HG03469 (cell line): ENCODE measurements around the gene COX10.
"Not testable (repeated sequence)": the region's sequence is repeated elsewhere in the genome, so short reads cannot be mapped to it uniquely, and the experiment has no call there.

Source experiments
- ATAC-seq: cut with Tn5 transposase; IDR thresholded peaks from one replicate; pipeline ENCODE4 v1.9.1; 2021; ENCODE audit warnings: mild to moderate bottlenecking, moderate library complexity, moderate number of reproducible peaks; ENCODE audit not compliant: unreplicated experiment

COX10 gene

GRCh38 chr17:14201988-14202380, 132.7 kb downstream of the COX10 start:
- ATAC-seq: no peak

GRCh38 chr17:14202388-14203166, 133.3 kb downstream of the COX10 start:
- ATAC-seq: no peak

DNA sequence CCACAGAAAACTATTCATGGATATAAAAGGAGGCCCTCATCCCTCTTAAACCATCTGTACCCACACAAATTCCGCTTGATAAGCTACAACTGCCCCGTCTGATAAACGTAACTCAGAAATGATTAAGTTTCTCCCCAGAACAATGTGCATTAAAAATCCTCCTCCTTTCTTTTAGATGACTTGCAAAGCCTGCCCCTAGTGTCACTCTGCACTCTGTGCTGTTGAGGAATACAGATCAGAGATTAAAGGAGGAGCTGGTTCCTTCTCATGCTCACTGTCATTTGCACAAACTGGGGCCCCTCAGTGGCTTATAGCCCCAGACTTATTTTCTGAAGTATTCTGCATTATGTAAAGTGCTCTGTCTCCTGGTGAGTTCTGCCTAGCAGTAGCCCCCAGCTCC, 134.1 kb downstream of the COX10 start:
- no peak for ATAC-seq

GRCh38 chr17:14204084-14204483, 134.8 kb downstream of the COX10 start:
- ATAC-seq: no peak

- ATAC-seq: no peak
Measured at GRCh38 chr17:14204546-14204945, 135.2 kb downstream of the COX10 start.

- no peak for ATAC-seq
Measured at GRCh38 chr17:14205380-14205779, 136.1 kb downstream of the COX10 start.

GRCh38 chr17:14205992-14206461, 136.7 kb downstream of the COX10 start:
- ATAC-seq: no peak

- ATAC-seq: no peak
Measured at GRCh38 chr17:14206891-14207290, 137.6 kb downstream of the COX10 start.

- ATAC-seq: no peak
Measured at GRCh38 chr17:14207791-14208190, 138.5 kb downstream of the COX10 start.

- no peak for ATAC-seq
Measured at GRCh38 chr17:14209215-14209614, 139.9 kb downstream of the COX10 start.

DNA sequence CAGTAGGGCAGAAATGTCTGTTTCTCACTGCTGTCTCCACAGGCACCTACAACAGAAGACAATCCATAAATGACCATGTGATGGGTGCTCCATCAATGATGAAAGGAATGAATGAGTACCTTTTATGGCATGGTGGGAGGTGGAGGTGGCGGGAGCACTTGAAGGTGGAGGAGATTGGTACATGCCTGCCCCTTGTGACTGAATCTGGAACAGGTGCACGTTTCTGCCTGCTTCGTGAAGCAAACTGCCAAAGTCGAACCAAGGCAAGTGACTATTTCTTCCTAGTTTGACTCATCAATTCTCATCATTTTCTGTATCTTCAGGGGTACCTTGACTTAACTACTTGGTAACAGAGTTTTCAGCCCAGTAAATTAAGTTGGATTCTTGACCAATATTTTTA, 141.9 kb downstream of the COX10 start:
- ATAC-seq: no peak

GRCh38 chr17:14211801-14212200, 142.5 kb downstream of the COX10 start:
- no peak for ATAC-seq

DNA sequence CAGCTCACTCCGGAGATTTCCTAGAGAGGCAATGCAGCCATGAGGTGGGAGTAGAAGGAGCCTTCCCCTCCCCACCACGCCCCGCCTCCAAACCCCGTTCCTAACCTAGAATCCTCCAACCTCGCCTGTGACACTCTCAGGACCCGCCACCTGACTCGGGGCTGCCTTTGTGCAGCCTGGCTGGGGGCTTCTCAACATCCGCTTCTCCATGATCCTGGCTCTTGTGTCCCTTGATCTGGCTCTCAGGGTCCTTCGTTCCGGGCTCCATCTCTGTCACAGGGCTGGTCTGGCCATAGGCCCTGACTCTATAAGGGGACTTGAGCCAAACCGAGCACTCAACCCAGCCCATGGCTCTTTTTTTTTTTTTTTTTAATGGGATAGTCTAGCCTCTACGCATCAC, 143.1 kb downstream of the COX10 start:
- no peak for ATAC-seq

DNA sequence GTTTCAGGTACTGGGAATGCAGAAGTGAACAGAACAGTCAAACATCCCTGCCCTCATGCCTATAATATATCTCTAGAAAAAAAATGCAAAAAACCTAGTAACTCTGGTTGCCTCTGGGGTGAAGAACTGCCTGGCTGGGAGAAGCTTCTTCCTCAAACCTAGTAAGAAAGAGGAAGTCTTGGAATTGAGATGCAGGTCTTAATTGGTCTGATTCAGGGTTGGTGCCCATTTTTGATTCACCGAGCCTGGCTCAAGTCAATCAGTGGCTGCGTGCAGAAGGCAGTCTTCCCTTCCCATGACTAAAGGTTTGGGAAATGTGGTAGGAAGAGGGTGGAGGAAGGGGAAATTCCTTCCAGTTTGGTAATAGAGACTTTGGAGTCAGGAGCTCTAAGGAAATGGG, 145.0 kb downstream of the COX10 start:
- ATAC-seq: no peak

- no peak for ATAC-seq
Measured at GRCh38 chr17:14222611-14223010, 153.3 kb downstream of the COX10 start.

DNA sequence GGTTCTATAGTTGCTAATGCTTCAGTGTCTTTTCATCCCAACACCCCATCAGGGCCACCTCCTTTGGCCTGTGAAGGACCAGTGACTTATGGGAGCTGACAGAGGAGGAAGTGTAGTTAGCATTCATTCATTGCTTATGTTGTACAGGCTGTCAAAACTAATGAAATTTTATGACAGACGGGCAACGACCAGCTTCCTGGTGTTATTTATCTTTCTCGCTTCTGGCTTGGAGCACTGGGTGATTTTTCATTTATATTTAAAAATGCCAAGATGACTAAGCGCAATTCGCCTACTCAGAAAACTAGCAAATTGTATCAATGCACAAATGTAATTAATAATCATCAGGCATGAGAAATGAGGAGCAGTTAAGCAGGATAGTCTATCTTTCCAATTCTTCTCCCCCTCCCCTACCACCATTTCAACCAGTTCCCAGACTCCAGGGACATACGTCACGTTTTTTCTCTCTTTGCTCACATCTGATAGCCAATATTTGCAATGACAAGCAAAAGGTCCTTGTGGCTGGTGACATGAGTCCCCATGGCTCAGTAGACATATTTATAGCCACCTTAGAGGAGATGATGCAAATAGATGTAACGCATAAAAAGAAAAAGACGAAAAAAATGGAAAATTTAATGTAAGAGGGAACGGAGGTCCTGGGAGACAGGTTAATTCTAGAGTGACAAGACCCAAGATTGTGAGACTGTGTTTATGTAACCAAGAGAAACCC, 156.1 kb downstream of the COX10 start:
- ATAC-seq: no peak

GRCh38 chr17:14227052-14227451, 157.7 kb downstream of the COX10 start:
- ATAC-seq: no peak

GRCh38 chr17:14228903-14229302, 159.6 kb downstream of the COX10 start:
- no peak for ATAC-seq

DNA sequence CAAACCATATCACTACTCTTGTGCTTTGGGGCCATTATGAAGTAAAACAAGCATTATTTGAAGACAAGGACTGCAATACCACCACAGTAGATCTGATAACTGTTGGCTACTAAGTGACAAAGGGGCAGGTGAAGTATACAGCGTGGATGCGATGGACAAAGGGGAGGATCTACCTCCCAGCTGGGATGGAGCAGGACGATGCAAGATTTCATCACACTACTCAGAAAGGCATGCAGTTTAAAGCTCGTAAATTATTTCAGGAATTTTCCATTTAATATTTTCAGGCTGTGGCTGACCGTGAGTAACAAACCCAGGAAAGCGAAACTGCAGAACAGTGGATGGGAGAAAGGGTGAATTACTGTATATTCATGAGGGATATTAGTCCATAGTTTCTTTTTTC, 161.9 kb downstream of the COX10 start:
- ATAC-seq: not testable (repeated sequence)

DNA sequence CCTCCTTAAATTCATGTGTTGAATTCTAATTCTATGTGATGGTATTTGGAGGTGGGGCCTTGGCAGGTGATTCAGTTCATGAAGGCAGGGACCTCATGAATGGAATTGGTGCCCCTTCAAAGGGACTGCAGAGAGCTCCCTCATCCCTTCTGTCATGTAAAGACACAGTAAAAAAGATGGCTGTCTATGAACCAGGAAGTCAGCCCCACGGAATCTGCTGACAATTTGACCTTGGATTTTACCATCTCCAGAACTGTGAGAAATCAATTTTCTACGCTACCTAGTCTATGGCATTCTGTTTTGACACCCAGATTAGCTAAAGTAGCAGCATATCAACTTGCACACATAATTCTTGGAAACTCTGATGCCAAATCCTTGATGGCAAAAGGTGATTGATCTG, 165.7 kb downstream of the COX10 start:
- ATAC-seq: not testable (repeated sequence)

GRCh38 chr17:14236032-14236431, 166.7 kb downstream of the COX10 start:
- ATAC-seq: not testable (repeated sequence)

DNA sequence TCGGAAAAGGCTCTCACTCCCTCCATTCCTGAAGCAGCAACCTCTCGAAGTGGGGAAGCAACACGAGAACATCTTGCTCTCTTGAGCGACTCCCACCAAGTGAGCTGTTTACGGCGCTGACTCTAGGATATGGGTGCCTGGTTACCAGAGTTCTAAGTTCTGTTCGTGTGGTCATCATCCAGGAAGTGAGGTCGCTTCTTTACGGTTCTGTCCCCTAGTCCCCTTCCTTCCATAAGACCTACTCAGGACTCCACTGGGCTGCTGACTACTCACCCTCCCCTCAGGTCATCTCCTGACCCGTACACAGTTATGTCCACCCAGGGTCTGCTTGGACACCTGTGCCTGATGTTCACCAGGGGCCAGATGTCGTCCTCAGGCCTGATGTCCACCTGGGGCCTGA, 167.5 kb downstream of the COX10 start, which contains the start of gene CDRT15:
Gene CDRT15, minus strand, starts transcription at position 101 of the 400 bp plus-strand sequence. Its CDS starts 29 bp downstream, at position 72.
- not testable (repeated sequence) for ATAC-seq
